DOHH2 (cell line): ENCODE results near the gene MYO18A.

Experiments used
- EZH2phosphoT487 ChIP-seq: fragments of 200-600 bp; sonication (generic); IDR thresholded peaks from 2 replicates; pipeline ENCODE4 v1.6.1; 2017; ENCODE audit warnings: borderline replicate concordance, mild to moderate bottlenecking, antibody characterized with exemption, low read length, moderate library complexity, mixed read lengths
- TF ChIP-seq, protein P1 (sequence below): fragments of 200-600 bp; sonication (generic); IDR thresholded peaks from one replicate; pipeline ENCODE4 v1.5.1; 2014; ENCODE audit warnings: antibody characterized with exemption, mild to moderate bottlenecking, low read depth, low read length; ENCODE audit not compliant: poor library complexity, severe bottlenecking

DNA sequence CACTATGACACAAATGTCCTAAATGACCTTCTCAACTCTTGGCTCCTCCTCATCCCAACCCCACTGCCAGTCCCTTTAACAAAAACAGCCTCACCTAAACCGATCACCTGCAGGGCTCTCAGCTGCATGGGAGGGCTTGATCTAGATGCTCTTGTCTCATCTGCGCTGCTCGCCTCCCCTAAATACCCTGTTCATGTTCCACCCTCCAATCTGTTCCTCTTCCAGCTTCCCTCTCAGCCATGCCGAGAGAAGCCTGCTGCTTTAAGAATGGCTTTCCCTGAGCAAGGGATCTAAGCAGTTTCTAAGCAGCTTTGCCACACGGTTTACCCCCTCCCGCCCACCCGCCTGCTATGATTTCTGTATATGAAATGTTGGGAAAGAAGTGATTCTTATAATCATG is 113.6 kb downstream of the MYO18A start:
- TF ChIP-seq, protein P1, sequence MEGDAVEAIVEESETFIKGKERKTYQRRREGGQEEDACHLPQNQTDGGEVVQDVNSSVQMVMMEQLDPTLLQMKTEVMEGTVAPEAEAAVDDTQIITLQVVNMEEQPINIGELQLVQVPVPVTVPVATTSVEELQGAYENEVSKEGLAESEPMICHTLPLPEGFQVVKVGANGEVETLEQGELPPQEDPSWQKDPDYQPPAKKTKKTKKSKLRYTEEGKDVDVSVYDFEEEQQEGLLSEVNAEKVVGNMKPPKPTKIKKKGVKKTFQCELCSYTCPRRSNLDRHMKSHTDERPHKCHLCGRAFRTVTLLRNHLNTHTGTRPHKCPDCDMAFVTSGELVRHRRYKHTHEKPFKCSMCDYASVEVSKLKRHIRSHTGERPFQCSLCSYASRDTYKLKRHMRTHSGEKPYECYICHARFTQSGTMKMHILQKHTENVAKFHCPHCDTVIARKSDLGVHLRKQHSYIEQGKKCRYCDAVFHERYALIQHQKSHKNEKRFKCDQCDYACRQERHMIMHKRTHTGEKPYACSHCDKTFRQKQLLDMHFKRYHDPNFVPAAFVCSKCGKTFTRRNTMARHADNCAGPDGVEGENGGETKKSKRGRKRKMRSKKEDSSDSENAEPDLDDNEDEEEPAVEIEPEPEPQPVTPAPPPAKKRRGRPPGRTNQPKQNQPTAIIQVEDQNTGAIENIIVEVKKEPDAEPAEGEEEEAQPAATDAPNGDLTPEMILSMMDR = no peak
- no peak for TF ChIP-seq EZH2phosphoT487
